Esophagus muscularis mucosa (tissue), 4 donors: ENCODE measurements around the gene MBTPS1. TPM values are rescaled to one million over a fixed set of nuclear protein-coding genes. Genes with fewer than 3 reads are reported as not detected.

Source experiments
- DNase-seq: peaks from one replicate; pipeline ENCODE4 v3.0.0-alpha.2; 2017; ENCODE audit errors: extremely low spot score
- H3K27ac ChIP-seq, 4 donors: fragments of 200-600 bp; sonication (generic); replicated peaks in 1 of 4; 1 replicate in 3 of 4; 2 replicates in 1 of 4; pipeline ENCODE4 v1.5.1; 2016 to 2019; ENCODE audit warnings: mild to moderate bottlenecking in 1 of 4
- H3K27me3 ChIP-seq, 4 donors: fragments of 200-600 bp; sonication (generic); one replicate each; pipeline versions ENCODE4 v1.5.1 to v1.6.0; 2016 to 2019
- H3K36me3 ChIP-seq, 4 donors: fragments of 200-600 bp; sonication (generic); one replicate each; pipeline ENCODE4 v1.5.1; 2016 to 2019
- H3K4me1 ChIP-seq, 4 donors: fragments of 200-600 bp; sonication (generic); one replicate each; pipeline ENCODE4 v1.5.1; 2016 to 2019
- H3K4me3 ChIP-seq, 4 donors: fragments of 200-600 bp; sonication (generic); 1 replicate in 2 of 4; 2 replicates in 2 of 4; pipeline ENCODE4 v1.5.1; 2016 to 2019; ENCODE audit warnings: mild to moderate bottlenecking in 4 of 4, moderate library complexity in 1 of 4
- H3K9me3 ChIP-seq, 4 donors: fragments of 200-600 bp; sonication (generic); 1 replicate in 3 of 4; 2 replicates in 1 of 4; pipeline ENCODE4 v1.5.1; 2016 to 2019
- CTCF ChIP-seq, 3 experiments: fragments of 200-600 bp in 2 of 3; fragments of 450-650 bp in 1 of 3; sonication (generic) in 2 of 3; IDR thresholded peaks; one replicate each; pipeline ENCODE4 v1.5.1; 2017 to 2019; ENCODE audit warnings: antibody characterized with exemption in 3 of 3, mild to moderate bottlenecking in 2 of 3, moderate library complexity in 1 of 3
- EP300 ChIP-seq: sonication (generic); formaldehyde crosslinking; IDR thresholded peaks from one replicate; pipeline ENCODE4 v1.6.1; 2017; ENCODE audit warnings: antibody characterized with exemption
- POLR2A ChIP-seq: fragments of 450-650 bp; IDR thresholded peaks from one replicate; pipeline ENCODE4 v1.6.1; 2017; ENCODE audit warnings: antibody characterized with exemption, moderate library complexity, mild to moderate bottlenecking, low read depth
- POLR2AphosphoS5 ChIP-seq, 2 donors: sonication (generic); formaldehyde crosslinking; IDR thresholded peaks; one replicate each; pipeline ENCODE4 v1.6.1; 2017; ENCODE audit warnings: antibody characterized with exemption in 2 of 2
- WGBS: methylation state at CpG from one replicate; pipeline ENCODE4 v1.1.5; 2018; 5-methylcytosine and 5-hydroxymethylcytosine counted together
- intact Hi-C: fragments of 100-400 bp; cut with DNase I; formaldehyde crosslinking; loops from one replicate; pipeline ENCODE4 v1.15.1; 2023
- total RNA-seq, 4 donors: library from RNA; depleted of rRNA; stranded (reverse); fragments of >200 nt; gene quantifications; one replicate each; pipeline versions ENCODE4 v1.1.0 to v1.2.1, GENCODE V29; 2016

MBTPS1 gene
- total RNA-seq, 4 donors from 2014 or later, result 72.4 to 86.6 (median 82.6) TPM

GRCh38 chr16:84013787-84014569, 102.8 kb downstream of the MBTPS1 start:
- Histone ChIP-seq H3K36me3 (no peaks in the 10 kb centered on the region), H3K27ac (no peak overlapping the region), H3K9me3 (peaks cover 0 to 6% (median 2%) of the 10 kb centered on the region in 4 donors), H3K27me3 (peaks cover 0 to 21% (median 0%) of the 10 kb centered on the region in 4 donors), H3K4me1 (peaks cover 0 to 7% (median 0%) of the 10 kb centered on the region in 4 donors), H3K4me3 (no peak overlapping the region)
- TF ChIP-seq CTCF (IDR thresholded peaks at IDR 0.05) (no peak), POLR2A (no peak), EP300 (no peak), POLR2AphosphoS5 (IDR thresholded peaks at IDR 0.05) (no peak)
- intact Hi-C loops, result no loop called here
- DNase-seq, result no peak
- 21% methylated on average over 11 of the region's 14 CpGs for WGBS

DNA sequence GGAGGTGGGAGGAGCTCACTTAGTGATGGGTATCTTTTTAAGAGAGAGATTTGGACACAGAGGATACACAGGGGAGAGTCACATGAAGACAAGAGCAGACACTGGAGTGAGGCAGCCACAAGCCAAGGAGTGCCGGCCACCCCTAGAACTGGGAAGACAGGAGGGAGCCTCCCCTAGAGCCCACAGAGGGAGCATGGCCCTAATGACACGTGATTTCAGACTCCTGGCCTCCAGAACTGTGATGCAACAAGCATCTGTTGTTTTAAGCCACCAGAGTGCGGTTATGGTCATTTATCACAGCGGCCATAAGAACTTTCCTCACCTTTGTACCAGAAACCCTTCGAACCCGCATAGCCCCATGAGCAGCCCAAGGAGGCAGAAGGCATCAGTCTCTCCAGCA, 107.5 kb downstream of the MBTPS1 start:
- intact Hi-C loops, result no loop called here
- Histone ChIP-seq H3K36me3 (no peaks in the 10 kb centered on the region), H3K4me3 (no peak overlapping the region), H3K4me1 (peaks cover 0 to 6% (median 0%) of the 10 kb centered on the region in 4 donors), H3K9me3 (no peaks in the 10 kb centered on the region), H3K27ac (no peak overlapping the region), H3K27me3 (peaks cover 0 to 29% (median 0%) of the 10 kb centered on the region in 4 donors)
- whole genome bisulfite sequencing, result 95% methylated on average over 4 of the region's 6 CpGs
- TF ChIP-seq EP300 (no peak), CTCF (IDR thresholded peaks at IDR 0.05) (no peak), POLR2AphosphoS5 (IDR thresholded peaks at IDR 0.05) (no peak), POLR2A (no peak)
- no peak for DNase-seq

DNA sequence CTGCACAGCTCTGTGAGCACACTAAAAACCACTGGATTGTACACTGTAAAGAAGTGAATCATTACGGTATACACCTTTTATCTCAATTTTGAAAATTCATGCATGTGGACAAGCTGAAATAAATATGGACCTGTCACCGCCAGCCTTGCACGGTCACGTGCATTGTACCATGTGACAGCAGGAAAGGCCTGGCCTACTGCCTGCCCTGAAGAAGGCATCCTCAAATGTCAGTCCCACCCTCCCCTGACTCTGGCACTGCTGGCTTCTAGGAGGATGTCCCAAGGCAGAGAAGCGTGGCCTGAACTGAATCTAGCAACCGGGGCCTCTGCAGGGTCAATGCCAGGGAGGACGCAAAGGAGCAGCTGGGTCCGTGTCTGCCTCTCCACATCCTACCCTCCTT, 108.8 kb downstream of the MBTPS1 start:
- Histone ChIP-seq H3K27ac (no peak overlapping the region), H3K4me3 (no peak overlapping the region), H3K4me1 (no peaks in the 10 kb centered on the region), H3K9me3 (no peaks in the 10 kb centered on the region), H3K36me3 (no peaks in the 10 kb centered on the region), H3K27me3 (peaks cover 0 to 23% (median 0%) of the 10 kb centered on the region in 4 donors)
- no peak for DNase-seq
- intact Hi-C loops, result no loop called here
- TF ChIP-seq POLR2AphosphoS5 (IDR thresholded peaks at IDR 0.05) (no peak), CTCF (IDR thresholded peaks at IDR 0.05) (no peak), POLR2A (no peak), EP300 (no peak)
- WGBS, result 83% methylated on average over 8 of the region's 8 CpGs

GRCh38 chr16:84007520-84007919, 109.2 kb downstream of the MBTPS1 start:
- 77% methylated on average over 4 of the region's 4 CpGs for WGBS
- Histone ChIP-seq H3K27me3 (peaks cover 0 to 23% (median 0%) of the 10 kb centered on the region in 4 donors), H3K9me3 (no peaks in the 10 kb centered on the region), H3K4me3 (no peak overlapping the region), H3K27ac (no peak overlapping the region), H3K4me1 (no peaks in the 10 kb centered on the region), H3K36me3 (no peaks in the 10 kb centered on the region)
- intact Hi-C loops, result no loop called here
- no peak for TF ChIP-seq CTCF (IDR thresholded peaks at IDR 0.05)
- TF ChIP-seq EP300, result no peak
- TF ChIP-seq POLR2AphosphoS5 (IDR thresholded peaks at IDR 0.05), result no peak
- no peak for TF ChIP-seq POLR2A
- no peak for DNase-seq
